BJ (cell line): ENCODE measurements around the gene GPR61. TPM values are rescaled to one million over a fixed set of nuclear protein-coding genes. Genes with fewer than 3 reads are reported as not detected.

Experiments used
- CTCF ChIA-PET: fragments of 350-600 bp; formaldehyde crosslinking; extraction: SDS; loops from one replicate; lab custom pipeline; 2021; ENCODE audit warnings: antibody characterized with exemption, inconsistent platforms; lab: Yijun Ruan, JAX
- POLR2A ChIA-PET: fragments of 300-600 bp; sonication (Branson Sonifier 250); formaldehyde crosslinking; extraction: SDS; loops from one replicate; lab custom pipeline; 2021; ENCODE audit warnings: antibody characterized with exemption; lab: Charles Lee
- DNase-seq: peaks from one replicate; pipeline ENCODE4 v3.0.0-alpha.2; 2011; ENCODE audit warnings: low read depth
- H3K27me3 ChIP-seq: 2 replicates; pipeline ENCODE4 v1.6.0; 2011; ENCODE audit warnings: low read length; ENCODE audit not compliant: control insufficient read depth, insufficient read depth
- H3K36me3 ChIP-seq: 2 replicates; pipeline ENCODE4 v1.5.1; 2011; ENCODE audit warnings: low read length; ENCODE audit not compliant: control insufficient read depth, insufficient read depth
- H3K4me3 ChIP-seq: 2 replicates; pipeline ENCODE4 v1.5.1; 2011; ENCODE audit warnings: low read depth, mild to moderate bottlenecking, control low read depth, low read length
- polyA plus RNA-seq: library from polyadenylated mRNA; depleted of rRNA; stranded (reverse); fragments of >200 nt; gene quantifications from 2 replicates; pipeline ENCODE4 v1.2.3, GENCODE V29; 2011
- TF ChIP-seq, protein P1 (sequence below): IDR thresholded peaks from 2 replicates; pipeline ENCODE4 v1.5.1; 2011; ENCODE audit warnings: low read depth, mild to moderate bottlenecking, control low read depth, inconsistent platforms, low read length, moderate library complexity; ENCODE audit not compliant: insufficient read depth

The GPR61 gene
- polyA plus RNA-seq, 1 experiment, result not detected

DNA sequence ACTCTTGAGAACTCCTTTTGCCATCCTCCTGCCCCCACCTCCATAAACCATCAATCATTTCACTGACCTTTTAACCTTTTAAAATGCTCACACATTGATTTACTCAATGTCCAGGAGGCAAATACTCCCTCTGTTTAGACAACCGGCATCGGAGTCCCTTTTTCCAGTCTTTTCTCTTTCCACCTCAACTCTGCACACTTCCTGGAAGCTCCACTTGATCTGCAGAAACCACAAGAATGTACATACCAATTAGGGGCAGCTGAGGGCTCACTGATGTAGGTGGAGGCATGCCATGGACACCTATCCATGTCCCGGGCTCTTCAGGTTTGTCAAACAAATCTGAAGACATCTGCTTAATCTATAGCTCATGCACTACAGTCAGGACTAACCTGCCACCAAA lies 24.8 kb upstream of the GPR61 start:
- Histone ChIP-seq H3K27me3 (no peaks in the 10 kb centered on the region), H3K4me3 (no peak overlapping the region), H3K36me3 (no peaks in the 10 kb centered on the region)
- ChIA-PET CTCF (interaction anchor here (0.7 to 6.6 kb wide), 6 partner anchors 9 to 206 kb away, joined by 3 to 87 read pairs (median 14); partner anchors contain the start of gene CYB561D1), POLR2A (no interaction called here)
- TF ChIP-seq, protein P1, sequence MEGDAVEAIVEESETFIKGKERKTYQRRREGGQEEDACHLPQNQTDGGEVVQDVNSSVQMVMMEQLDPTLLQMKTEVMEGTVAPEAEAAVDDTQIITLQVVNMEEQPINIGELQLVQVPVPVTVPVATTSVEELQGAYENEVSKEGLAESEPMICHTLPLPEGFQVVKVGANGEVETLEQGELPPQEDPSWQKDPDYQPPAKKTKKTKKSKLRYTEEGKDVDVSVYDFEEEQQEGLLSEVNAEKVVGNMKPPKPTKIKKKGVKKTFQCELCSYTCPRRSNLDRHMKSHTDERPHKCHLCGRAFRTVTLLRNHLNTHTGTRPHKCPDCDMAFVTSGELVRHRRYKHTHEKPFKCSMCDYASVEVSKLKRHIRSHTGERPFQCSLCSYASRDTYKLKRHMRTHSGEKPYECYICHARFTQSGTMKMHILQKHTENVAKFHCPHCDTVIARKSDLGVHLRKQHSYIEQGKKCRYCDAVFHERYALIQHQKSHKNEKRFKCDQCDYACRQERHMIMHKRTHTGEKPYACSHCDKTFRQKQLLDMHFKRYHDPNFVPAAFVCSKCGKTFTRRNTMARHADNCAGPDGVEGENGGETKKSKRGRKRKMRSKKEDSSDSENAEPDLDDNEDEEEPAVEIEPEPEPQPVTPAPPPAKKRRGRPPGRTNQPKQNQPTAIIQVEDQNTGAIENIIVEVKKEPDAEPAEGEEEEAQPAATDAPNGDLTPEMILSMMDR, result no peak
- DNase-seq, result no peak

DNA sequence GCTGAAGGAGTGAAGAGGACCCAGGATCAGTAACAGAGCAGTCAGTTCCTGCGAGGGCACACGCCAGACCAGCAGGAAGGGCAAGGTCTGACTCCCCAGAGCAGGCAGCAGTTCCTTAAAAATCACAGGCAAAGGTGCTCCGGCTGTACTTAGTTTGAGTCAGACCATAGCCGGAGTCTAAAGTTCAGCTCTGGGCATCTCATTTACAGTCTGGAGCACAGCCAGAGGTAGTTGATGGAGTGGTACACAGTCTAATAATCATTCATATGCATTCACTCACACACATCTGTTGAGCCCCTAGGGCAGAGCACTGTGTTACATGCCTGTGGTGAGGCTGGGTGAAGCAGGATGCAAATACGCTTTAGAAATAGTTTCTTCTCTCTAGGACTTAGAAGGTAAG lies 22.8 kb upstream of the GPR61 start:
- TF ChIP-seq, protein P1, result no peak
- ChIA-PET POLR2A (no interaction called here), CTCF (interaction anchor here (0.9 to 6.6 kb wide), 6 partner anchors 15 to 133 kb away, joined by 3 to 87 read pairs (median 14); partner anchors contain the start of gene CYB561D1)
- peak; percentile 75 for DNase-seq
- no peaks in the 10 kb centered on the region for H3K36me3 ChIP-seq
- no peaks in the 10 kb centered on the region for H3K27me3 ChIP-seq
- H3K4me3 ChIP-seq, result no peak overlapping the region

DNA sequence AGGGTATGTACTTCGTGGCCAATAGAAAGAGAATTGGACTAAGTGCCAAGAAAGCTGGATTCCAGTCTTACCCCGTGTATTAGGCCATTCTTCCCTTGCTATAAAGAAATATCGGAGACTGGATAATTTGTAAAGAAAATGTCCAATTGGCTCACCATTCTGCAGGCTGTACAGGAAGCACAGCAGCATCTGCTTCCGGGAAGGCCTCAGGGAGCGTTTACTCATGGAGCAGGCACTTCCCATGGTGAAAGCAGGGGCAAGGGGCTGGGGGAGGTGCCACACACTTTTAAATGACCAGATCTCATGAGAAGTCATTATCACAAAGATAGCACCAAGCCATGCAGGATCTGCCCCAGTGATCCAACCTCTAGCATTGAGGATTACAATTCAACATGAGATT lies 22.3 kb upstream of the GPR61 start:
- DNase-seq, result no peak
- H3K4me3 ChIP-seq, result no peak overlapping the region
- CTCF ChIA-PET, result interaction anchor here (0.7 to 6.6 kb wide), 6 partner anchors 15 to 123 kb away, joined by 3 to 87 read pairs (median 14); partner anchors contain the start of gene CYB561D1
- H3K27me3 ChIP-seq, result no peaks in the 10 kb centered on the region
- H3K36me3 ChIP-seq, result no peaks in the 10 kb centered on the region
- POLR2A ChIA-PET, result interaction anchor here (0.6 kb wide), 1 partner anchor 467 kb away, joined by 4 read pairs; the partner anchor contains the start of gene AHCYL1
- TF ChIP-seq, protein P1, result no peak

DNA sequence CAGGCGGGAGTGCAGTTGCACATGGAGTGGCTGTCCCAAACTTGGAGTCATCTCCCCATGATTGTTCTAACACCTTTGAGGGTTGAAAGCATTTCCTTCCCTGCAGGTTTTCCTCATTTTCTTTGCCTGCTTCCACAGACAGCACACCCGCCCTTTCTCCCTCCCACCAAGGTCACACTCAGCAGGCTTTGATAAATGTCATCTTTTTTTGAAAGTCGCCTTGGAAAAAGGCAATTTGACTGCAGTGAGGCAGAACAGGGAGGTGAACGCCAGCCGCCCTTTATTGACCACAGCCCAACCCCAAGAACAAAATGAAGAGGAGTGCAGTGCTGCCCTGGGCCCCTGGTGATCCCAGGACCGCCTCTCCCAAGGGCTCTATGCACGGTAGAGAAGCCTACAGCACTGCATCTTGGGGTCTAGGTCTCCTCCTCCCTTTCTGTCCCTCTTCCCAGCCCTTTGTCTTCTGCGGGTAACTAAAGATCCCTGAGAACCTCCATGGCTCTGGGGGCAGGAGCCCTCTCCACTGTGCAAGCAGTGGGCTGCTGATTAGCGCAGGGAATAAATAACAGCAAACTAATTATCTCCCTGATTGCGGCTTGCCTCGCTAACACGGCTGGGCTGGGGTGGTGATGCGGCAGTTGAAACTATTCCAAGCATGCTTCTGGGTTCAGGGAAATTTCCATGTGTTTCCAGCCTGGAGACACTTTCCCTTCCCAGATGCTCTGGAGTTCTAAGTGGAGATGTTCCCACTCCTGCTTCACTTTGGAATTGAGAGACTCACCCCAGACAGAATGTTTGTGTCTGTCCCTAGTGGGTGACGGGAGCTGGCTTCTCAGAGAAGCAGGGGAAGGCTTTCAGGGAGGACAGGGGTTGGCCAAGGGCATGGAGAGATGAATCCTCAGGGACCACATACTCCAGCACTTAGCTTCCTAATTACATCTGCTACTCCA lies 18.4 kb upstream of the GPR61 start:
- ChIA-PET POLR2A (interaction anchor here (0.6 kb wide), 1 partner anchor 40 kb away, joined by 4 read pairs; no protein-coding TSS in a partner anchor), CTCF (interaction anchor here (0.5 to 26.3 kb wide), 5 partner anchors 9 to 350 kb away, joined by 3 to 1371 read pairs (median 42); partner anchors contain the start of genes AMIGO1, ATXN7L2 and CYB561D1)
- TF ChIP-seq, protein P1, result no peak
- no peak for DNase-seq
- Histone ChIP-seq H3K36me3 (no peaks in the 10 kb centered on the region), H3K4me3 (no peak overlapping the region), H3K27me3 (no peaks in the 10 kb centered on the region)

DNA sequence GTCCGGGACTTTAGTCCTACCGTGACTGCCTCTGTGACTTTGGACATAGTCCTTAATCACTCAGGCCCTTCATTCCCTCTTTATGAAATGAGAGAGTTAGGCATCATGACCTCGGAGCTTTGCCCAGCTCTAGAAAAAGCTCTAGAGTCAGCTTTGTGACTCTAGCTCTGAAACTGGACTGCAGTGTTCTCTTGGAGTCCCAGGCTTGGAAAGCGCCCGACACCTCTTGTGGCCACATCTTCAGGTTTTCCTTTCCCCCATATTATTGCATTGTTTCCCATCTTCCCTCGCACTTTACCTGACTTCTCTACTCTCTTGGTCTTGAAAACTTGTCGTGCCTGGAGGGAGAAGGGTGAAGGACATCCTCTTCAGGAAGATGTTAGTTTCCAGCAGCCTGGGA lies 17.6 kb upstream of the GPR61 start:
- no peak for DNase-seq
- CTCF ChIA-PET, result interaction anchor here (0.5 to 26.3 kb wide), 4 partner anchors 8 to 350 kb away, joined by 3 to 1371 read pairs (median 24); partner anchors contain the start of genes AMIGO1, ATXN7L2 and CYB561D1
- POLR2A ChIA-PET, result interaction anchor here (0.6 kb wide), 1 partner anchor 41 kb away, joined by 4 read pairs; no protein-coding TSS in a partner anchor
- Histone ChIP-seq H3K4me3 (no peak overlapping the region), H3K27me3 (no peaks in the 10 kb centered on the region), H3K36me3 (no peaks in the 10 kb centered on the region)
- TF ChIP-seq, protein P1, result no peak
